ENCODE measurements around the gene SPOCK1. TPM values are rescaled to one million over a fixed set of nuclear protein-coding genes. Genes with fewer than 3 reads are reported as not detected.

The SPOCK1 gene
- total and polyA plus RNA-seq, 2 donors (not counting 3 experiments of a cell fraction or from before 2014, with no cell fraction given) = 144 to 280 TPM

DNA sequence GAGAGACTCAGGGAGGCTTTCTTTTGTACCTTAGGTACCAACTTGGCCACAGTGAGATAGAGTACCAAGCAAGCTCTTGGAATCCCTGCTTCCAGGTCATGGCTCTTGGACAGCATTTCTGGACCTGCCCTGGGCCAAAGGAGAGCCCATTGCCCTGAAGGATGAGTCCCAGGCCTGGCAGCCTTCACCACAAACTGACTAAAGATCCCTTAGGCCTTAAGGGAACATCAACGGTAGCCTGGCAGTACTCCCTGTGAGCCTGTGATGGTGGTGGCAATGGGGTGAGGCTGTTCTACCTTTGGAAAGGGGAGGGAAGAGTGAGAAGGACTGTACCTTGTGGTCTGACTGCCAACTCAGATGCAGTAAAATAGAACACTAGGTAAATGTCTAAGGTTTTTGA lies 334.6 kb downstream of the SPOCK1 start:
- Histone ChIP-seq H3K4me2 (ENCODE audit: insufficient read depth, low read length) (no peak overlapping the region), H3K4me3 (replicated peaks in 1 of 3; ENCODE audit: insufficient read depth in 1 of 3, low read depth in 1 of 3, low read length in 3 of 3) (no peak overlapping the region), H3K4me1 (ENCODE audit: control insufficient read depth, extremely low read depth, insufficient read depth, low read length) (no peaks in the 10 kb centered on the region), H3K9me3 (replicated peaks; ENCODE audit: control insufficient read depth, insufficient read depth, low read length) (no peaks in the 10 kb centered on the region), H3K36me3 (ENCODE audit: control insufficient read depth in 2 of 2, extremely low read depth in 1 of 2, insufficient read depth in 2 of 2, low read length in 2 of 2) (no peaks in the 10 kb centered on the region), H4K20me1 (replicated peaks; ENCODE audit: control insufficient read depth, extremely low read depth, insufficient read depth, low read length) (no peaks in the 10 kb centered on the region), H3K27me3 (ENCODE audit: control insufficient read depth in 2 of 2, insufficient read depth in 2 of 2, low read length in 2 of 2) (no peaks in the 10 kb centered on the region), H3K9ac (replicated peaks; ENCODE audit: extremely low read depth, insufficient read depth, low read length) (no peak overlapping the region), H2AFZ (ENCODE audit: low read depth, low read length) (no peak overlapping the region), H3K9me1 (replicated peaks; ENCODE audit: control insufficient read depth, extremely low read depth, insufficient read depth, low read length) (no peaks in the 10 kb centered on the region), H3K79me2 (ENCODE audit: control insufficient read depth, insufficient read depth, low read length) (peaks cover 12% of the 10 kb centered on the region), H3K27ac (ENCODE audit: insufficient read depth, low read depth, low read length) (no peak overlapping the region)
- BruUV-seq (replicated peaks) = no TSS peak
- intact Hi-C loops (cut with micrococcal nuclease) = no loop called here
- ChIA-PET CTCF (interaction anchor here (0.9 to 1.2 kb wide), 2 partner anchors 14 to 21 kb away, joined by 3 read pairs; no protein-coding TSS in a partner anchor), POLR2A (no interaction called here)
- dilution Hi-C loops (cut with MboI; ENCODE audit: extremely low pct_ligation_motif_present, low sequenced_read_pairs) = no loop called here
- TF ChIP-seq MYC (IDR thresholded peaks at IDR 0.05; ENCODE audit: low read depth, low read length) (no peak), POLR2A (IDR thresholded peaks at IDR 0.05; ENCODE audit: low read depth, low read length) (no peak), JUN (IDR thresholded peaks at IDR 0.05; ENCODE audit: borderline replicate concordance, insufficient read depth, insufficient read length, low read depth) (no peak), POLR2AphosphoS5 (IDR thresholded peaks at IDR 0.05; ENCODE audit: insufficient read depth, low read depth, low read length) (no peak), GATA2 (IDR thresholded peaks at IDR 0.05; ENCODE audit: insufficient read depth, insufficient read length, low read depth, low read length) (no peak), FOS (IDR thresholded peaks at IDR 0.05; ENCODE audit: borderline replicate concordance, insufficient read depth, low read length) (no peak), EZH2 (IDR thresholded peaks at IDR 0.05; ENCODE audit: borderline replicate concordance, low read depth, low read length, severe bottlenecking) (no peak)
- TF ChIP-seq, protein P1, sequence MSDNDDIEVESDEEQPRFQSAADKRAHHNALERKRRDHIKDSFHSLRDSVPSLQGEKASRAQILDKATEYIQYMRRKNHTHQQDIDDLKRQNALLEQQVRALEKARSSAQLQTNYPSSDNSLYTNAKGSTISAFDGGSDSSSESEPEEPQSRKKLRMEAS (IDR thresholded peaks at IDR 0.05; ENCODE audit: insufficient read depth, insufficient read length) = no peak
- TF ChIP-seq, protein P2, sequence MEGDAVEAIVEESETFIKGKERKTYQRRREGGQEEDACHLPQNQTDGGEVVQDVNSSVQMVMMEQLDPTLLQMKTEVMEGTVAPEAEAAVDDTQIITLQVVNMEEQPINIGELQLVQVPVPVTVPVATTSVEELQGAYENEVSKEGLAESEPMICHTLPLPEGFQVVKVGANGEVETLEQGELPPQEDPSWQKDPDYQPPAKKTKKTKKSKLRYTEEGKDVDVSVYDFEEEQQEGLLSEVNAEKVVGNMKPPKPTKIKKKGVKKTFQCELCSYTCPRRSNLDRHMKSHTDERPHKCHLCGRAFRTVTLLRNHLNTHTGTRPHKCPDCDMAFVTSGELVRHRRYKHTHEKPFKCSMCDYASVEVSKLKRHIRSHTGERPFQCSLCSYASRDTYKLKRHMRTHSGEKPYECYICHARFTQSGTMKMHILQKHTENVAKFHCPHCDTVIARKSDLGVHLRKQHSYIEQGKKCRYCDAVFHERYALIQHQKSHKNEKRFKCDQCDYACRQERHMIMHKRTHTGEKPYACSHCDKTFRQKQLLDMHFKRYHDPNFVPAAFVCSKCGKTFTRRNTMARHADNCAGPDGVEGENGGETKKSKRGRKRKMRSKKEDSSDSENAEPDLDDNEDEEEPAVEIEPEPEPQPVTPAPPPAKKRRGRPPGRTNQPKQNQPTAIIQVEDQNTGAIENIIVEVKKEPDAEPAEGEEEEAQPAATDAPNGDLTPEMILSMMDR (IDR thresholded peaks at IDR 0.05; ENCODE audit: extremely low read depth in 1 of 2, insufficient read depth in 1 of 2, low read depth in 1 of 2, low read length in 2 of 2) = no peak
- DNase-seq (ENCODE audit: low read depth, low spot score) (no peak), FAIRE-seq (no peak)

Measured in endothelial cell of umbilical vein (primary cell).